IPS-20b (cell line): ENCODE measurements around the gene TMEM192.
"Not testable (repeated sequence)": the region's sequence is repeated elsewhere in the genome, so short reads cannot be mapped to it uniquely, and the experiment has no call there.

Source experiments
- H3K27ac ChIP-seq: one replicate; pipeline ENCODE4 v1.5.1; 2013; ENCODE audit warnings: low read length
- H3K27me3 ChIP-seq: 2 replicates; pipeline ENCODE4 v1.6.1; 2013; ENCODE audit warnings: mild to moderate bottlenecking, low read length, inconsistent platforms; ENCODE audit not compliant: insufficient read depth
- H3K36me3 ChIP-seq: 2 replicates; pipeline ENCODE4 v1.6.1; 2013; ENCODE audit warnings: low read depth, mild to moderate bottlenecking, inconsistent platforms, low read length, moderate library complexity; ENCODE audit not compliant: insufficient read depth
- H3K4me1 ChIP-seq: 2 replicates; pipeline ENCODE4 v1.6.1; 2013; ENCODE audit warnings: mild to moderate bottlenecking, control low read depth, inconsistent platforms, low read length, moderate library complexity; ENCODE audit not compliant: insufficient read depth
- H3K4me3 ChIP-seq: 2 replicates; pipeline ENCODE4 v1.5.1; 2013; ENCODE audit warnings: mild to moderate bottlenecking, low read length, inconsistent platforms
- H3K9ac ChIP-seq: 2 replicates; pipeline ENCODE4 v1.6.1; 2013; ENCODE audit warnings: low read depth, mild to moderate bottlenecking, inconsistent platforms, low read length, moderate library complexity
- H3K9me3 ChIP-seq: 2 replicates; pipeline ENCODE4 v1.6.1; 2013; ENCODE audit warnings: mild to moderate bottlenecking, low read depth, low read length, inconsistent platforms; ENCODE audit not compliant: insufficient read depth

TMEM192 gene

GRCh38 chr4:165088366-165088765 is 24.3 kb downstream of the TMEM192 start:
- no peak overlapping the region for H3K4me3 ChIP-seq
- H3K9ac ChIP-seq, result no peak overlapping the region
- no peaks in the 10 kb centered on the region for H3K9me3 ChIP-seq
- H3K4me1 ChIP-seq, result no peaks in the 10 kb centered on the region
- peaks cover 34% of the 10 kb centered on the region for H3K36me3 ChIP-seq
- no peaks in the 10 kb centered on the region for H3K27me3 ChIP-seq
- H3K27ac ChIP-seq, result no peak overlapping the region

- H3K9me3 ChIP-seq, result no peaks in the 10 kb centered on the region
- H3K4me1 ChIP-seq, result no peaks in the 10 kb centered on the region
- H3K27me3 ChIP-seq, result no peaks in the 10 kb centered on the region
- H3K4me3 ChIP-seq, result no peak overlapping the region
- H3K36me3 ChIP-seq, result peaks cover 34% of the 10 kb centered on the region
- H3K9ac ChIP-seq, result no peak overlapping the region
- no peak overlapping the region for H3K27ac ChIP-seq
Measured at GRCh38 chr4:165085946-165086345, 26.7 kb downstream of the TMEM192 start.

- peaks cover 34% of the 10 kb centered on the region for H3K36me3 ChIP-seq
- H3K27ac ChIP-seq, H3K4me3 ChIP-seq, H3K9ac ChIP-seq, H3K9me3 ChIP-seq, H3K4me1 ChIP-seq, H3K27me3 ChIP-seq: not testable (repeated sequence)
Measured at GRCh38 chr4:165084787-165085186, 27.9 kb downstream of the TMEM192 start.

- peaks cover 15% of the 10 kb centered on the region for H3K36me3 ChIP-seq
Measured at GRCh38 chr4:165079476-165079875, 33.2 kb downstream of the TMEM192 start.

GRCh38 chr4:165077034-165077578 is 35.6 kb downstream of the TMEM192 start:
- no peaks in the 10 kb centered on the region for H3K4me1 ChIP-seq
- H3K27ac ChIP-seq, result no peak overlapping the region
- H3K36me3 ChIP-seq, result peaks cover 15% of the 10 kb centered on the region
- no peak overlapping the region for H3K9ac ChIP-seq
- no peaks in the 10 kb centered on the region for H3K9me3 ChIP-seq
- H3K4me3 ChIP-seq, result no peak overlapping the region
- H3K27me3 ChIP-seq, result no peaks in the 10 kb centered on the region

More at GRCh38 chr4:165079476-165079875, 33.2 kb downstream of the TMEM192 start:
- no peaks in the 10 kb centered on the region for H3K27me3 ChIP-seq
- no peak overlapping the region for H3K4me3 ChIP-seq
- H3K27ac ChIP-seq, result no peak overlapping the region
- no peak overlapping the region for H3K9ac ChIP-seq
- H3K4me1 ChIP-seq, result no peaks in the 10 kb centered on the region
- H3K9me3 ChIP-seq, result no peaks in the 10 kb centered on the region

- H3K4me1 ChIP-seq, H3K9ac ChIP-seq, H3K36me3 ChIP-seq, H3K27ac ChIP-seq, H3K9me3 ChIP-seq, H3K4me3 ChIP-seq, H3K27me3 ChIP-seq: not testable (repeated sequence)
Measured at GRCh38 chr4:165073346-165073745, 39.3 kb downstream of the TMEM192 start.

- no peaks in the 10 kb centered on the region for H3K9me3 ChIP-seq
- H3K9ac ChIP-seq, result no peak overlapping the region
- no peak overlapping the region for H3K4me3 ChIP-seq
- no peaks in the 10 kb centered on the region for H3K36me3 ChIP-seq
- H3K27me3 ChIP-seq, result no peaks in the 10 kb centered on the region
- H3K27ac ChIP-seq, result no peak overlapping the region
- H3K4me1 ChIP-seq, result no peaks in the 10 kb centered on the region
Measured at GRCh38 chr4:165070560-165070959, 42.1 kb downstream of the TMEM192 start.

- Histone ChIP-seq H3K4me3 (no peak overlapping the region), H3K27me3 (no peaks in the 10 kb centered on the region)
Measured at GRCh38 chr4:165060938-165061337, 51.7 kb downstream of the TMEM192 start.

GRCh38 chr4:165059386-165059785 is 53.3 kb downstream of the TMEM192 start:
- H3K27ac ChIP-seq, result no peak overlapping the region
- H3K27me3 ChIP-seq, result no peaks in the 10 kb centered on the region
- no peaks in the 10 kb centered on the region for H3K4me1 ChIP-seq
- no peak overlapping the region for H3K4me3 ChIP-seq
- no peaks in the 10 kb centered on the region for H3K9me3 ChIP-seq
- H3K9ac ChIP-seq, result no peak overlapping the region
- no peaks in the 10 kb centered on the region for H3K36me3 ChIP-seq

More at GRCh38 chr4:165060938-165061337, 51.7 kb downstream of the TMEM192 start:
- H3K9ac ChIP-seq, result no peak overlapping the region
- H3K4me1 ChIP-seq, result no peaks in the 10 kb centered on the region
- no peak overlapping the region for H3K27ac ChIP-seq
- no peaks in the 10 kb centered on the region for H3K36me3 ChIP-seq
- H3K9me3 ChIP-seq, result no peaks in the 10 kb centered on the region

- Histone ChIP-seq H3K9ac (no peak overlapping the region), H3K4me1 (no peaks in the 10 kb centered on the region)
Measured at GRCh38 chr4:165058666-165059065, 54.0 kb downstream of the TMEM192 start.

GRCh38 chr4:165055601-165056000 is 57.1 kb downstream of the TMEM192 start:
- Histone ChIP-seq H3K27me3 (no peaks in the 10 kb centered on the region), H3K36me3 (no peaks in the 10 kb centered on the region), H3K27ac (no peak overlapping the region), H3K9ac (no peak overlapping the region), H3K4me1 (no peaks in the 10 kb centered on the region), H3K4me3 (no peak overlapping the region), H3K9me3 (no peaks in the 10 kb centered on the region)

More at GRCh38 chr4:165058666-165059065, 54.0 kb downstream of the TMEM192 start:
- H3K36me3 ChIP-seq, result no peaks in the 10 kb centered on the region
- no peak overlapping the region for H3K27ac ChIP-seq
- no peaks in the 10 kb centered on the region for H3K9me3 ChIP-seq
- no peak overlapping the region for H3K4me3 ChIP-seq
- no peaks in the 10 kb centered on the region for H3K27me3 ChIP-seq

- Histone ChIP-seq H3K27me3 (no peaks in the 10 kb centered on the region), H3K4me1 (no peaks in the 10 kb centered on the region)
Measured at GRCh38 chr4:165053645-165054044, 59.0 kb downstream of the TMEM192 start, which contains the start of gene TRIM75. TSS of gene TRIM75 (plus strand) at chr4:165053866. CDS start at chr4:165059148, 5,282 bp downstream.

More at GRCh38 chr4:165053645-165054044, 59.0 kb downstream of the TMEM192 start, which contains the start of gene TRIM75:
- no peaks in the 10 kb centered on the region for H3K36me3 ChIP-seq
- H3K9ac ChIP-seq, result no peak within 1 kb of the TSS
- H3K4me3 ChIP-seq, result no peak within 1 kb of the TSS
- H3K27ac ChIP-seq, result no peak within 1 kb of the TSS
- H3K9me3 ChIP-seq, result no peaks in the 10 kb centered on the region
